Measurements from ENCODE around the gene ERCC1.

DNA sequence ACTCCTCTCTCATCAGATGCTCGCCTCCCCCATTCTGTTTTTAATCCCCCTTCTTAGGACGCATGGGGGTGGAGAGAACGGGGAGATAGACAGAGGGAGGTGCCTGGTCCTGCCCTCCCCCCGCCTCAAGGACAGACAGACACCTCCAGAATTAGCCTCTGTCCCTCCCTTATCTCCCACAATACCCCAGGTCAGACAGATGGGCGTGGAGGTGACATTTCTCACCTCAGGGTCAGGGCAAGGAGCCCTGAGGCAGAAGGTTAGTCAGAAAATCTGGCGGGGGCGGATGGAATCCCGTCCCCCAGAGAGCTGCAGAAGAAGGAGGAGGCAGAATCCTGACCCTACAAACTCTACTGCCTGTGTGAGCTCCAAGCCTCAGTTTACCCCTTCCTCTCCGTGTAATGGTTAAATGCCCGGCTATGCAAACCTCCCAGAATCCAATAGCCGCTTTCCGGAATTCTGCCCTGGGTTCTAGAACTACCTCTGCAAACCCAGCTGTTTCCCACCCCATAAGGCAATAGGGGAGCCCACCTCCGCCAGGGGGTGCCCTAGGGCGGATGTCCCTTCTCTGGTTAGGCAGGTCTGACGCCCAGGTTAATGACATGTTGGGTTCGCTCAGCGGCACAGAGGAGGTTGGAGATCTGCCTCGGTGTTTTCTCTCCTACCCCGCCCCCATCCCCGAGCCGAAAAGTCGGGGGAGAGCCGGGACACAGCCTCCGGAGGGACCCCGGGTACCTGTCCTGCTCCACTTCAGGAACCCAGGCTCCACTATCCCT lies 19.7 kb downstream of the ERCC1 start:
- TF ChIP-seq, protein P1, sequence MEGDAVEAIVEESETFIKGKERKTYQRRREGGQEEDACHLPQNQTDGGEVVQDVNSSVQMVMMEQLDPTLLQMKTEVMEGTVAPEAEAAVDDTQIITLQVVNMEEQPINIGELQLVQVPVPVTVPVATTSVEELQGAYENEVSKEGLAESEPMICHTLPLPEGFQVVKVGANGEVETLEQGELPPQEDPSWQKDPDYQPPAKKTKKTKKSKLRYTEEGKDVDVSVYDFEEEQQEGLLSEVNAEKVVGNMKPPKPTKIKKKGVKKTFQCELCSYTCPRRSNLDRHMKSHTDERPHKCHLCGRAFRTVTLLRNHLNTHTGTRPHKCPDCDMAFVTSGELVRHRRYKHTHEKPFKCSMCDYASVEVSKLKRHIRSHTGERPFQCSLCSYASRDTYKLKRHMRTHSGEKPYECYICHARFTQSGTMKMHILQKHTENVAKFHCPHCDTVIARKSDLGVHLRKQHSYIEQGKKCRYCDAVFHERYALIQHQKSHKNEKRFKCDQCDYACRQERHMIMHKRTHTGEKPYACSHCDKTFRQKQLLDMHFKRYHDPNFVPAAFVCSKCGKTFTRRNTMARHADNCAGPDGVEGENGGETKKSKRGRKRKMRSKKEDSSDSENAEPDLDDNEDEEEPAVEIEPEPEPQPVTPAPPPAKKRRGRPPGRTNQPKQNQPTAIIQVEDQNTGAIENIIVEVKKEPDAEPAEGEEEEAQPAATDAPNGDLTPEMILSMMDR (conservative IDR thresholded peaks at IDR 0.05; ENCODE audit: low read depth, low read length), result peak; percentile 52
- TF ChIP-seq EZH2 (IDR thresholded peaks at IDR 0.05; ENCODE audit: borderline replicate concordance, low read depth, low read length, poor library complexity, severe bottlenecking), result no peak
